Measurements from ENCODE around the gene AVPI1.

The AVPI1 gene

GRCh38 chr10:97721871-97722780, 35.1 kb upstream of the AVPI1 start:
- DNase-seq (ENCODE audit: extremely low spot score): no peak
- ChIA-PET CTCF (interaction anchor here (2.3 to 2.9 kb wide), 2 partner anchors 12 to 20 kb away, joined by 10 to 19 read pairs; no protein-coding TSS in a partner anchor), POLR2A (interaction anchor here (5.3 kb wide), 1 partner anchor 9 kb away, joined by 63 read pairs; the partner anchor contains the start of gene MARVELD1)
- TF ChIP-seq SP1 (IDR thresholded peaks at IDR 0.05) (no peak), PKNOX1 (IDR thresholded peaks at IDR 0.05) (no peak), ZNF384 (IDR thresholded peaks at IDR 0.05) (no peak), TARDBP (IDR thresholded peaks at IDR 0.05) (no peak), FOXK2 (IDR thresholded peaks at IDR 0.05) (no peak), CTBP1 (IDR thresholded peaks at IDR 0.05; ENCODE audit: borderline replicate concordance) (no peak), SUZ12 (IDR thresholded peaks at IDR 0.05) (no peak), FOXA1 (IDR thresholded peaks at IDR 0.05) (no peak), HDGF (IDR thresholded peaks at IDR 0.05; ENCODE audit: borderline replicate concordance) (no peak), ELF4 (IDR thresholded peaks at IDR 0.05) (no peak), BHLHE40 (IDR thresholded peaks at IDR 0.05; ENCODE audit: borderline replicate concordance) (no peak), ARNT (IDR thresholded peaks at IDR 0.05) (no peak), FOXM1 (IDR thresholded peaks at IDR 0.05; ENCODE audit: borderline replicate concordance) (no peak), L3MBTL2 (conservative IDR thresholded peaks at IDR 0.05) (no peak), NFRKB (IDR thresholded peaks at IDR 0.05) (no peak), LEF1 (IDR thresholded peaks at IDR 0.05; ENCODE audit: borderline replicate concordance) (no peak)

GRCh38 chr10:97719602-97720001, 32.6 kb upstream of the AVPI1 start:
- ChIA-PET POLR2A (interaction anchor here (1.7 kb wide), 1 partner anchor 17 kb away, joined by 4 read pairs; the partner anchor contains the start of gene ZFYVE27), CTCF (interaction anchor here (1.3 kb wide), 1 partner anchor 10 kb away, joined by 3 read pairs; no protein-coding TSS in a partner anchor)
- TF ChIP-seq CTBP1 (IDR thresholded peaks at IDR 0.05; ENCODE audit: borderline replicate concordance) (no peak), SP1 (IDR thresholded peaks at IDR 0.05) (no peak), ARNT (IDR thresholded peaks at IDR 0.05) (no peak), LEF1 (IDR thresholded peaks at IDR 0.05; ENCODE audit: borderline replicate concordance) (no peak), HDGF (IDR thresholded peaks at IDR 0.05; ENCODE audit: borderline replicate concordance) (no peak), BHLHE40 (IDR thresholded peaks at IDR 0.05; ENCODE audit: borderline replicate concordance) (no peak), FOXM1 (IDR thresholded peaks at IDR 0.05; ENCODE audit: borderline replicate concordance) (no peak), ELF4 (IDR thresholded peaks at IDR 0.05) (no peak), ZNF384 (IDR thresholded peaks at IDR 0.05) (no peak)
- DNase-seq (ENCODE audit: extremely low spot score): no peak

DNA sequence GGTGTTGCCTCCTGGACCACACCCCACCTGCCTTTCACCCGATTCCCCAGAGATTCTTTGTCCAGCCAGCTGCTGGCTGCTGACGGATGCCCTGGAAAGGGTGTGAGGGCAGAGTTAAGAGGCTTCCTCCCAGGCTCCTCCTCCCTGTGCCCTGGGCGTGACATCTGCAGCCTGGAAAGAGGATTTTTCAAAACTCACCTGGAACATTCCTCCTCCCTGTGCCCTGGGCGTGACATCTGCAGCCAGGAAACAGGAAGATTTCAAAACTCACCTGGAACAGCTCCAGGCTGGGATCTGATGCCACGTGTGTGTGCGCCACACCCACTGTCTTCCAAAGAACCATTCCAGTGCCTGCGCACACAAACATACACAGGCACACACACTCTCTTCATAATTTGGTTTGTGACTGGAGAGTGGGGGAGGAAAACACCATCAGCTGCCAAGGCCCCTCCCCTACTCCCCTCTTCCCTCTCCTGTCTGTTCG, 31.7 kb upstream of the AVPI1 start:
- TF ChIP-seq PKNOX1 (IDR thresholded peaks at IDR 0.05) (no peak), BHLHE40 (IDR thresholded peaks at IDR 0.05; ENCODE audit: borderline replicate concordance) (no peak), LEF1 (IDR thresholded peaks at IDR 0.05; ENCODE audit: borderline replicate concordance) (no peak), L3MBTL2 (conservative IDR thresholded peaks at IDR 0.05) (no peak), FOXM1 (IDR thresholded peaks at IDR 0.05; ENCODE audit: borderline replicate concordance) (no peak), ELF4 (IDR thresholded peaks at IDR 0.05) (no peak), SP1 (IDR thresholded peaks at IDR 0.05) (no peak), CTBP1 (IDR thresholded peaks at IDR 0.05; ENCODE audit: borderline replicate concordance) (no peak), ZNF384 (IDR thresholded peaks at IDR 0.05) (no peak), SUZ12 (IDR thresholded peaks at IDR 0.05) (no peak), TARDBP (IDR thresholded peaks at IDR 0.05) (no peak), ARNT (IDR thresholded peaks at IDR 0.05) (no peak), FOXA1 (IDR thresholded peaks at IDR 0.05) (no peak), FOXK2 (IDR thresholded peaks at IDR 0.05) (no peak), HDGF (IDR thresholded peaks at IDR 0.05; ENCODE audit: borderline replicate concordance) (no peak), NFRKB (IDR thresholded peaks at IDR 0.05) (no peak)
- CTCF ChIA-PET: interaction anchor here (0.7 kb wide), 1 partner anchor 10 kb away, joined by 4 read pairs; no protein-coding TSS in a partner anchor
- DNase-seq (ENCODE audit: extremely low spot score): no peak
- POLR2A ChIA-PET: interaction anchor here (1.7 to 1.9 kb wide), 2 partner anchors 18 to 32 kb away, joined by 4 to 6 read pairs; partner anchors contain the start of genes AVPI1 and ZFYVE27

GRCh38 chr10:97718178-97718577, 31.1 kb upstream of the AVPI1 start:
- ChIA-PET POLR2A (interaction anchor here (1.5 to 1.9 kb wide), 3 partner anchors 13 to 31 kb away, joined by 3 to 6 read pairs (median 4); partner anchors contain the start of genes AVPI1 and ZFYVE27), CTCF (interaction anchor here (0.7 to 2.1 kb wide), 2 partner anchors 9 to 16 kb away, joined by 4 to 9 read pairs; no protein-coding TSS in a partner anchor)
- TF ChIP-seq ARNT (IDR thresholded peaks at IDR 0.05) (no peak), L3MBTL2 (conservative IDR thresholded peaks at IDR 0.05) (no peak), TARDBP (IDR thresholded peaks at IDR 0.05) (no peak), FOXA1 (IDR thresholded peaks at IDR 0.05) (no peak), HDGF (IDR thresholded peaks at IDR 0.05; ENCODE audit: borderline replicate concordance) (no peak), SUZ12 (IDR thresholded peaks at IDR 0.05) (no peak), SP1 (IDR thresholded peaks at IDR 0.05) (no peak), ZNF384 (IDR thresholded peaks at IDR 0.05) (no peak), FOXM1 (IDR thresholded peaks at IDR 0.05; ENCODE audit: borderline replicate concordance) (no peak), LEF1 (IDR thresholded peaks at IDR 0.05; ENCODE audit: borderline replicate concordance) (no peak), NFRKB (IDR thresholded peaks at IDR 0.05) (no peak), BHLHE40 (IDR thresholded peaks at IDR 0.05; ENCODE audit: borderline replicate concordance) (no peak), ELF4 (IDR thresholded peaks at IDR 0.05) (no peak)
- no peak for DNase-seq (ENCODE audit: extremely low spot score)

GRCh38 chr10:97717627-97718026, 30.6 kb upstream of the AVPI1 start:
- no peak for TF ChIP-seq FOXM1 (IDR thresholded peaks at IDR 0.05; ENCODE audit: borderline replicate concordance)
- TF ChIP-seq PKNOX1 (IDR thresholded peaks at IDR 0.05): no peak
- no peak for TF ChIP-seq ELF4 (IDR thresholded peaks at IDR 0.05)
- DNase-seq (ENCODE audit: extremely low spot score): no peak
- POLR2A ChIA-PET: interaction anchor here (0.8 to 1.9 kb wide), 3 partner anchors 14 to 31 kb away, joined by 3 to 6 read pairs (median 3); partner anchors contain the start of genes AVPI1 and ZFYVE27
- CTCF ChIA-PET: interaction anchor here (0.7 to 2.1 kb wide), 2 partner anchors 8 to 16 kb away, joined by 4 to 9 read pairs; no protein-coding TSS in a partner anchor

Data from HEK293T (cell line).